Osteocyte (in vitro differentiated cells): ENCODE data around the gene PPP6R2. TPM values are rescaled to one million over a fixed set of nuclear protein-coding genes. Genes with fewer than 3 reads are reported as not detected.

Source experiments
- DNase-seq: peaks from one replicate; pipeline ENCODE4 v3.0.0; 2021; ENCODE audit warnings: mixed read lengths; ENCODE audit not compliant: unreplicated experiment; ENCODE audit errors: extremely low spot score
- H3K27ac Mint-ChIP-seq: one replicate; pipeline ENCODE4 v1.8.0; 2021; ENCODE audit warnings: mild to moderate bottlenecking, mixed read lengths; ENCODE audit not compliant: unreplicated experiment
- H3K27me3 Mint-ChIP-seq: one replicate; pipeline ENCODE4 v1.8.0; 2021; ENCODE audit warnings: mixed read lengths; ENCODE audit not compliant: unreplicated experiment
- H3K36me3 Mint-ChIP-seq: one replicate; pipeline ENCODE4 v1.8.0; 2021; ENCODE audit warnings: mixed read lengths; ENCODE audit not compliant: unreplicated experiment
- H3K4me1 Mint-ChIP-seq: one replicate; pipeline ENCODE4 v1.8.0; 2021; ENCODE audit warnings: mixed read lengths; ENCODE audit not compliant: unreplicated experiment
- H3K4me3 Mint-ChIP-seq: one replicate; pipeline ENCODE4 v1.8.0; 2021; ENCODE audit warnings: mild to moderate bottlenecking, moderate library complexity, mixed read lengths; ENCODE audit not compliant: unreplicated experiment
- H3K9me3 Mint-ChIP-seq: one replicate; pipeline ENCODE4 v1.8.0; 2021; ENCODE audit warnings: mixed read lengths; ENCODE audit not compliant: unreplicated experiment
- CTCF ChIP-seq: fragments of 200-600 bp; sonication (generic); IDR thresholded peaks from 2 replicates; pipeline ENCODE4 v1.5.0; 2021; ENCODE audit warnings: antibody characterized with exemption, mild to moderate bottlenecking, moderate library complexity
- long read RNA-seq: library from polyadenylated mRNA; unstranded; transcript quantifications from one replicate; pipeline ENCODE4 v2.0.0, GENCODE V29; 2021
- total RNA-seq: library from RNA; stranded (reverse); gene quantifications from 2 replicates; pipeline ENCODE4 v1.2.1, GENCODE V29; 2021

PPP6R2 gene
- 62.4 and 62.6 TPM in 2 replicates for total RNA-seq
- long read RNA-seq, full-length matches to known transcripts: 3 of 12 reads
- long read RNA-seq, partial matches to known transcripts: 7 of 12 reads
- long read RNA-seq, other reads (novel, unspliced or antisense): 2 of 12 reads

GRCh38 chr22:50342651-50343540 is at the start of gene PPP6R2:
PPP6R2 (plus strand) TSS chr22:50343327; CDS start chr22:50393909, 50,582 bp downstream.
- peak; percentile 95 for DNase-seq
- H3K27me3 Mint-ChIP-seq: no peaks in the 10 kb centered on the region
- H3K4me3 Mint-ChIP-seq: peak within 1 kb of the TSS; percentile 77

GRCh38 chr22:50293441-50294318 is 49.4 kb upstream of the PPP6R2 start:
- Mint-ChIP-seq H3K4me1 (peaks cover 60% of the 10 kb centered on the region), H3K36me3 (peaks cover 7% of the 10 kb centered on the region), H3K27ac (peak overlapping the region; percentile 74), H3K4me3 (no peak overlapping the region), H3K9me3 (no peaks in the 10 kb centered on the region), H3K27me3 (no peaks in the 10 kb centered on the region)
- peak; percentile 10 for TF ChIP-seq CTCF
- DNase-seq: peak; percentile 91

More at GRCh38 chr22:50342651-50343540, at the start of gene PPP6R2:
- peaks cover 8% of the 10 kb centered on the region for H3K4me1 Mint-ChIP-seq
- no peaks in the 10 kb centered on the region for H3K9me3 Mint-ChIP-seq
- H3K27ac Mint-ChIP-seq: peak within 1 kb of the TSS; percentile 84
- H3K36me3 Mint-ChIP-seq: no peaks in the 10 kb centered on the region
- no peak for TF ChIP-seq CTCF

- H3K9me3 Mint-ChIP-seq: no peaks in the 10 kb centered on the region
- peaks cover 64% of the 10 kb centered on the region for H3K4me1 Mint-ChIP-seq
- no peak for DNase-seq
- TF ChIP-seq CTCF: no peak
- H3K27me3 Mint-ChIP-seq: no peaks in the 10 kb centered on the region
- peaks cover 3% of the 10 kb centered on the region for H3K36me3 Mint-ChIP-seq
- no peak overlapping the region for H3K4me3 Mint-ChIP-seq
- H3K27ac Mint-ChIP-seq: peak overlapping the region; percentile 74
Observed at GRCh38 chr22:50294319-50294656, 48.8 kb upstream of the PPP6R2 start.

GRCh38 chr22:50296658-50297490 is 46.3 kb upstream of the PPP6R2 start:
- DNase-seq: no peak
- Mint-ChIP-seq H3K9me3 (no peaks in the 10 kb centered on the region), H3K36me3 (peaks cover 7% of the 10 kb centered on the region), H3K4me1 (peaks cover 73% of the 10 kb centered on the region), H3K4me3 (no peak overlapping the region), H3K27ac (peak overlapping the region; percentile 70), H3K27me3 (no peaks in the 10 kb centered on the region)
- TF ChIP-seq CTCF: no peak
